Esophagus muscularis mucosa (tissue), 4 donors: ENCODE measurements around the gene CLIC4. TPM values are rescaled to one million over a fixed set of nuclear protein-coding genes. Genes with fewer than 3 reads are reported as not detected.
A peak's percentile ranks its signal among the peaks of the same experiment; 100 is the strongest.
"Not testable (repeated sequence)": the region's sequence is repeated elsewhere in the genome, so short reads cannot be mapped to it uniquely, and the experiment has no call there.

Source experiments
- DNase-seq: peaks from one replicate; pipeline ENCODE4 v3.0.0-alpha.2; 2017; ENCODE audit errors: extremely low spot score
- H3K27ac ChIP-seq, 4 donors: fragments of 200-600 bp; sonication (generic); replicated peaks in 1 of 4; 1 replicate in 3 of 4; 2 replicates in 1 of 4; pipeline ENCODE4 v1.5.1; 2016 to 2019; ENCODE audit warnings: mild to moderate bottlenecking in 1 of 4
- H3K27me3 ChIP-seq, 4 donors: fragments of 200-600 bp; sonication (generic); one replicate each; pipeline versions ENCODE4 v1.5.1 to v1.6.0; 2016 to 2019
- H3K36me3 ChIP-seq, 4 donors: fragments of 200-600 bp; sonication (generic); one replicate each; pipeline ENCODE4 v1.5.1; 2016 to 2019
- H3K4me1 ChIP-seq, 4 donors: fragments of 200-600 bp; sonication (generic); one replicate each; pipeline ENCODE4 v1.5.1; 2016 to 2019
- H3K4me3 ChIP-seq, 4 donors: fragments of 200-600 bp; sonication (generic); 1 replicate in 2 of 4; 2 replicates in 2 of 4; pipeline ENCODE4 v1.5.1; 2016 to 2019; ENCODE audit warnings: mild to moderate bottlenecking in 4 of 4, moderate library complexity in 1 of 4
- H3K9me3 ChIP-seq, 4 donors: fragments of 200-600 bp; sonication (generic); 1 replicate in 3 of 4; 2 replicates in 1 of 4; pipeline ENCODE4 v1.5.1; 2016 to 2019
- EP300 ChIP-seq: sonication (generic); formaldehyde crosslinking; IDR thresholded peaks from one replicate; pipeline ENCODE4 v1.6.1; 2017; ENCODE audit warnings: antibody characterized with exemption
- POLR2A ChIP-seq: fragments of 450-650 bp; IDR thresholded peaks from one replicate; pipeline ENCODE4 v1.6.1; 2017; ENCODE audit warnings: antibody characterized with exemption, moderate library complexity, mild to moderate bottlenecking, low read depth
- POLR2AphosphoS5 ChIP-seq, 2 donors: sonication (generic); formaldehyde crosslinking; IDR thresholded peaks; one replicate each; pipeline ENCODE4 v1.6.1; 2017; ENCODE audit warnings: antibody characterized with exemption in 2 of 2
- WGBS: methylation state at CpG from one replicate; pipeline ENCODE4 v1.1.5; 2018; 5-methylcytosine and 5-hydroxymethylcytosine counted together
- intact Hi-C: fragments of 100-400 bp; cut with DNase I; formaldehyde crosslinking; loops from one replicate; pipeline ENCODE4 v1.15.1; 2023
- total RNA-seq, 4 donors: library from RNA; depleted of rRNA; stranded (reverse); fragments of >200 nt; gene quantifications; one replicate each; pipeline versions ENCODE4 v1.1.0 to v1.2.1, GENCODE V29; 2016
- TF ChIP-seq, protein P1 (sequence below), 3 experiments: fragments of 200-600 bp in 2 of 3; fragments of 450-650 bp in 1 of 3; sonication (generic) in 2 of 3; IDR thresholded peaks; one replicate each; pipeline ENCODE4 v1.5.1; 2017 to 2019; ENCODE audit warnings: antibody characterized with exemption in 3 of 3, mild to moderate bottlenecking in 2 of 3, moderate library complexity in 1 of 3

CLIC4 gene
- total RNA-seq, 4 donors from 2014 or later: 375 to 606 (median 595) TPM

DNA sequence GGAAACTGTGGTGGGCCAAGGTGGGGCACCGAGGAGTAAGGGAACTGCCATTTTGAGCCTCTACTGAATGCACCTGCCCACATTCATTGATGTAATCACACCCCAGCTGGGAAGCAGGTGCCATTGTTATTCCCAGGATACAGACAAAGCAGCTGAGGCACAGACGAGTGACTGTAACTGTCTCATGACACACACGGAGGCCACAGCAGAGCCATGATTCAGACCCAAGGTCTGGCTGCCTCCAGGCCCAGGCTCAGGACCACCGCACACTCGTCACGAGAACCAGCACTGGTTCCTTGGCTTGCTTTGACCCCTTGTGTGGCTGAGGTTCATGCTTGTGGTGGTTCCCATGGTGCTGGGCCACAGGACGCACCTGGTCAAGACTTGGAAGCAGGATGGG is 45.6 kb upstream of the CLIC4 start:
- H3K4me3 ChIP-seq: no peak overlapping the region
- H3K27me3 ChIP-seq: no peaks in the 10 kb centered on the region
- DNase-seq: no peak
- 90% methylated on average over 6 of the region's 7 CpGs for WGBS
- no peak overlapping the region for H3K27ac ChIP-seq
- peaks cover 18 to 22% (median 20%) of the 10 kb centered on the region in 4 donors for H3K4me1 ChIP-seq
- intact Hi-C loops: no loop called here
- no peak for TF ChIP-seq POLR2A
- TF ChIP-seq EP300: no peak
- no peak for TF ChIP-seq POLR2AphosphoS5 (IDR thresholded peaks at IDR 0.05)
- TF ChIP-seq, protein P1, sequence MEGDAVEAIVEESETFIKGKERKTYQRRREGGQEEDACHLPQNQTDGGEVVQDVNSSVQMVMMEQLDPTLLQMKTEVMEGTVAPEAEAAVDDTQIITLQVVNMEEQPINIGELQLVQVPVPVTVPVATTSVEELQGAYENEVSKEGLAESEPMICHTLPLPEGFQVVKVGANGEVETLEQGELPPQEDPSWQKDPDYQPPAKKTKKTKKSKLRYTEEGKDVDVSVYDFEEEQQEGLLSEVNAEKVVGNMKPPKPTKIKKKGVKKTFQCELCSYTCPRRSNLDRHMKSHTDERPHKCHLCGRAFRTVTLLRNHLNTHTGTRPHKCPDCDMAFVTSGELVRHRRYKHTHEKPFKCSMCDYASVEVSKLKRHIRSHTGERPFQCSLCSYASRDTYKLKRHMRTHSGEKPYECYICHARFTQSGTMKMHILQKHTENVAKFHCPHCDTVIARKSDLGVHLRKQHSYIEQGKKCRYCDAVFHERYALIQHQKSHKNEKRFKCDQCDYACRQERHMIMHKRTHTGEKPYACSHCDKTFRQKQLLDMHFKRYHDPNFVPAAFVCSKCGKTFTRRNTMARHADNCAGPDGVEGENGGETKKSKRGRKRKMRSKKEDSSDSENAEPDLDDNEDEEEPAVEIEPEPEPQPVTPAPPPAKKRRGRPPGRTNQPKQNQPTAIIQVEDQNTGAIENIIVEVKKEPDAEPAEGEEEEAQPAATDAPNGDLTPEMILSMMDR (IDR thresholded peaks at IDR 0.05): no peak
- H3K9me3 ChIP-seq: no peaks in the 10 kb centered on the region
- H3K36me3 ChIP-seq: no peaks in the 10 kb centered on the region

DNA sequence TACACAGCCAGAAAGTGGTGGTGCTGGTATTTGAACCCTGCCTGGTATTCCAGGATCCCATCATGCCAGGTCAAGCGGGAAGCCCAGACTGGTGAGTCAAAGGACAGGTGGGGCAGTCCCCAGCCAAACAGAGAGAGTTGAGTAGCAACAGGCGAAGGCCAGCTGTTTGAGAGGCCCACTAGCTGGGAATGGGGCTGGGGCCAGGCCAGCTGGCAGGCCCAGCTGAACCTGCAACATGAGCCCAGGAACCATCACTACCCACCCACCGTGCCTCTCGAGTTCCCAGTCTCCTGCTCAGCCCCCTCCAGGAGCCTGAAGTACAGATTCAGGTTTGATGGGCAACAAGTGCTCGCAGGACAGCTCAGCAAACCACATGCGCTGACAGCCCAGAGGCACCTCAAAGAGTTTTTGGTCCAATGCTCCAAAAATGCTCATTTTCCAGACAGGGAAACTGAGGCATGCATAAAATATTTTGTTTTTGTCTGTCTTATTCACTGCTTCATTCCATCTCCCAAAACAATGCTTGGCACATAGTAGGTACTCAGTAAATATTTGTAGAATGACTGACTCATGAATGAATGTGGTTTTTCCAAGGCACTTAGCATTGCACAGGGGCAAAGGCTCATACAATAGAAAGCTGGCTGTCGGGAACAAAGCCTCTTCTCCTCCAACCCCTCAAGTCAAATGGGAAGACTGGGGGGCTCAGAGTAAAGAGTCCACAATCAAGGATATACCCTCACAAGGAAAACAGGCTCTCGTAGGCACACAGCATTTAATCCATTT is 42.5 kb upstream of the CLIC4 start:
- no peak for DNase-seq
- no peaks in the 10 kb centered on the region for H3K27me3 ChIP-seq
- intact Hi-C loops: no loop called here
- TF ChIP-seq, protein P1 (IDR thresholded peaks at IDR 0.05): no peak
- TF ChIP-seq POLR2A (no peak), POLR2AphosphoS5 (IDR thresholded peaks at IDR 0.05) (no peak), EP300 (no peak)
- no peaks in the 10 kb centered on the region for H3K36me3 ChIP-seq
- peaks cover 10 to 19% (median 18%) of the 10 kb centered on the region in 4 donors for H3K4me1 ChIP-seq
- no peak overlapping the region for H3K4me3 ChIP-seq
- H3K9me3 ChIP-seq: no peaks in the 10 kb centered on the region
- WGBS: 81% methylated on average over 5 of the region's 8 CpGs
- no peak overlapping the region for H3K27ac ChIP-seq

GRCh38 chr1:24704411-24705259 is 40.6 kb upstream of the CLIC4 start:
- intact Hi-C loops: no loop called here
- Histone ChIP-seq H3K27ac (peak overlapping the region; percentile 43 to 65 (median 52)), H3K9me3 (no peaks in the 10 kb centered on the region), H3K4me1 (peaks cover 10 to 19% (median 18%) of the 10 kb centered on the region in 4 donors), H3K4me3 (peak overlapping the region in 3 of 4 donors; percentile 2 to 29 (median 27)), H3K36me3 (no peaks in the 10 kb centered on the region), H3K27me3 (no peaks in the 10 kb centered on the region)
- TF ChIP-seq POLR2AphosphoS5 (IDR thresholded peaks at IDR 0.05): no peak
- no peak for TF ChIP-seq EP300
- TF ChIP-seq, protein P1 (IDR thresholded peaks at IDR 0.05): no peak
- no peak for TF ChIP-seq POLR2A
- no peak for DNase-seq
- WGBS: 68% methylated on average over 15 of the region's 16 CpGs

- 57% methylated on average over 18 of the region's 18 CpGs for WGBS
- peaks cover 14 to 19% (median 18%) of the 10 kb centered on the region in 4 donors for H3K4me1 ChIP-seq
- TF ChIP-seq POLR2AphosphoS5 (IDR thresholded peaks at IDR 0.05): peak; percentile 10 to 57
- no peak for TF ChIP-seq POLR2A
- no peak for TF ChIP-seq EP300
- TF ChIP-seq, protein P1 (IDR thresholded peaks at IDR 0.05): no peak
- H3K4me3 ChIP-seq: peak overlapping the region in 3 of 4 donors; percentile 2 to 29 (median 27)
- peak overlapping the region; percentile 43 to 65 (median 52) for H3K27ac ChIP-seq
- no peaks in the 10 kb centered on the region for H3K9me3 ChIP-seq
- H3K36me3 ChIP-seq: no peaks in the 10 kb centered on the region
- no peaks in the 10 kb centered on the region for H3K27me3 ChIP-seq
- intact Hi-C loops: no loop called here
- no peak for DNase-seq
These were observed 39.8 kb upstream of the CLIC4 start for GRCh38 chr1:24705260-24706073.

DNA sequence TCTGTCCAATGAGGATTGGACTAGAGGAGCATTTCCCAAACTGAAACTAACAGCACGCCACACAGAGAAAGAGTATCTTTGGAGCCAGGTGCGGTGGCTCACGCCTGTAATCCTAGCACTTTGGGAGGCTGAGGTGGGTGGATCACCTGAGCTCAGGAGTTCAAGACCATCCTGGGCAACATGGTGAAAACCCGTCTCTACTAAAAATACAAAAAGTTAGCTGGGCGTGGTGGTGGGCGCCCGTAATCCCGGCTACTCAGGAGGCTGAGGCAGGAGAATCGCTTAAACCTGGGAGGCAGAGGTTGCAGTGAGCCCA is 39.2 kb upstream of the CLIC4 start:
- H3K36me3 ChIP-seq, intact Hi-C loops, H3K9me3 ChIP-seq, DNase-seq, H3K4me3 ChIP-seq, H3K27me3 ChIP-seq: not testable (repeated sequence)
- 96% methylated on average over 9 of the region's 9 CpGs for WGBS
- peak overlapping the region; percentile 43 to 65 (median 50) for H3K27ac ChIP-seq
- peaks cover 14 to 19% (median 18%) of the 10 kb centered on the region in 4 donors for H3K4me1 ChIP-seq
